Measurements from ENCODE around the gene BCLAF1. TPM values are rescaled to one million over a fixed set of nuclear protein-coding genes. Genes with fewer than 3 reads are reported as not detected.

The BCLAF1 gene
- total RNA-seq (2014; rRNA removed; shearing (Covaris generic)), result 99.0 and 109 TPM in 2 replicates
- polyA plus RNA-seq (2015; cell fraction: cytosol; rRNA removed), result 45.7 and 55.3 TPM in 2 replicates
- polyA plus RNA-seq (2015; cell fraction: nucleus; rRNA removed), result 172 and 174 TPM in 2 replicates

- DNase-seq (ENCODE audit: low read depth), result peak; percentile 99
Observed at GRCh38 chr6:136289579-136290409, at the start of gene BCLAF1. Gene BCLAF1 (minus strand): TSS chr6:136289846. CDS start chr6:136279866, 9,980 bp downstream.

GRCh38 chr6:136338486-136338885 is 48.8 kb upstream of the BCLAF1 start:
- DNase-seq (ENCODE audit: low read depth), result no peak

- no peak for DNase-seq (ENCODE audit: low read depth)
Observed at GRCh38 chr6:136337606-136338005, 48.0 kb upstream of the BCLAF1 start.

GRCh38 chr6:136337121-136337520 is 47.5 kb upstream of the BCLAF1 start:
- DNase-seq (ENCODE audit: low read depth), result no peak

GRCh38 chr6:136335736-136336363 is 46.2 kb upstream of the BCLAF1 start:
- no peak for DNase-seq (ENCODE audit: low read depth)

- DNase-seq (ENCODE audit: low read depth), result no peak
Observed at GRCh38 chr6:136334853-136335252, 45.2 kb upstream of the BCLAF1 start.

GRCh38 chr6:136334465-136334846 is 44.8 kb upstream of the BCLAF1 start:
- DNase-seq (ENCODE audit: low read depth), result no peak

- DNase-seq (ENCODE audit: low read depth), result no peak
Observed at GRCh38 chr6:136333824-136334464, 44.3 kb upstream of the BCLAF1 start.

- DNase-seq (ENCODE audit: low read depth), result no peak
Observed at GRCh38 chr6:136331461-136331860, 41.8 kb upstream of the BCLAF1 start.

GRCh38 chr6:136330634-136331033 is 41.0 kb upstream of the BCLAF1 start:
- DNase-seq (ENCODE audit: low read depth), result no peak

GRCh38 chr6:136326038-136326553 is 36.5 kb upstream of the BCLAF1 start:
- DNase-seq (ENCODE audit: low read depth), result peak; percentile 25

GRCh38 chr6:136324686-136325380 is 35.2 kb upstream of the BCLAF1 start:
- no peak for DNase-seq (ENCODE audit: low read depth)

- DNase-seq (ENCODE audit: low read depth), result no peak
Observed at GRCh38 chr6:136323431-136324112, 33.9 kb upstream of the BCLAF1 start.

- DNase-seq (ENCODE audit: low read depth), result no peak
Observed at GRCh38 chr6:136319732-136320131, 30.1 kb upstream of the BCLAF1 start.

GRCh38 chr6:136318676-136319075 is 29.0 kb upstream of the BCLAF1 start:
- no peak for DNase-seq (ENCODE audit: low read depth)

- DNase-seq (ENCODE audit: low read depth), result no peak
Observed at GRCh38 chr6:136317971-136318370, 28.3 kb upstream of the BCLAF1 start.

GRCh38 chr6:136317021-136317694 is 27.5 kb upstream of the BCLAF1 start:
- DNase-seq (ENCODE audit: low read depth), result peak; percentile 40

GRCh38 chr6:136315594-136315993 is 25.9 kb upstream of the BCLAF1 start:
- DNase-seq (ENCODE audit: low read depth), result no peak

GRCh38 chr6:136312975-136313374 is 23.3 kb upstream of the BCLAF1 start:
- no peak for DNase-seq (ENCODE audit: low read depth)

GRCh38 chr6:136309729-136310311 is 20.2 kb upstream of the BCLAF1 start:
- DNase-seq (ENCODE audit: low read depth), result no peak

Measured in HT1080 (cell line).